Amniotic epithelial cell (primary cell): Measurements from ENCODE around the gene NRXN3.

Experiments
- DNase-seq: peaks from one replicate; pipeline ENCODE4 v3.0.0-alpha.2; 2010; ENCODE audit warnings: low read depth

Gene NRXN3

DNA sequence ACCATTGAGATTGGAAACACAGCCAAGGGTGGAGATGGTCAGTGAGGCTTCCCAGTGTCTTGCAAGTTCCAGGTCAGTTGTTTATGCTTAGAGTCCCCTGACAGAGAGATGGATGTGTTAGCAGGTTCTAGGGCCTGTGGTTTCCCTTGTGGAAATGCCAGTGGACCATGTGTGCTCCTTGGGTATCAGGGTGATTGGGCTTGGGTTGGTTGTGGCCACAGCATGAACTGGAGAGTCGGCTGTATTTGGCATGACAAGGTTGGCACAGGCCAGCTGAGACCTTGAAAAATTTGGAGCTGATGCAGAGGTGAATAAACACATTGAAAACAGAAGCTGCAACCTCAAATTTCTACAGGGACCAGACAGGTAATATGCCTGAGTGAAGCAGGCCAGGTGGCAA is 1373.2 kb downstream of the NRXN3 start:
- DNase-seq: no peak

DNA sequence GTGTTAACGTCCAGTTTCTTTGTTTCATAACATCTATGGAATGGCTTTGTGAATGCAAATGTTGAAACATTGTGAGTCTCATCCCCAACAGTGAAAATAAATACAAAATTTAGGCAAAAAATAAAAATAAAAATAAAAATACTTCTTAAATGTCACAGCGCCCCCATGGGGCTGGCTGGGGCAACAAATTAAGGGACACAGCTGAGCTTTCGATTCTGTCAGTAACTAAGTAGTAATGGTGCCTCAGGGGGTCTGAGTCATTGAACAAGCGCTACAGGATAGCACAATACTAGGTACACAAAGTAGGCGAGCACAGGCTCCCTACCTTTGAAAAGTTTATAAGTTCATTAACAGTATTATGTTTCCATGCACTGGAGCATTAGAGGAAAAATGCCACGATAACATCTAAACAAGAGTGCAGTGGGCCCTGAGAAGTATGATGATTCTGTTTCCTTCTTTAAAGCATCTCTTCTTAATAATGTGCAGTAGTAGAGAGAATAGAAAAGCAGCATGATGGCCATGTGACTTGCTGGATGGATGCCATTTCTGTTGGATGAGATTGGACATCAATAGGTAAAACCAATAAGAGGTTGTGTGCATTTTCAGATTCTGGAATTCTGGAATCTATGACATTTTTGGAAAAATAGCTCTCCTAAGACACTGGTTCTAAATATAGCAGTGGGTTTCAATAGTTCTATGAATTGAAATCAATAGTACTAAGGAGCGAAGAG is 1374.0 kb downstream of the NRXN3 start:
- DNase-seq: peak; percentile 33

DNA sequence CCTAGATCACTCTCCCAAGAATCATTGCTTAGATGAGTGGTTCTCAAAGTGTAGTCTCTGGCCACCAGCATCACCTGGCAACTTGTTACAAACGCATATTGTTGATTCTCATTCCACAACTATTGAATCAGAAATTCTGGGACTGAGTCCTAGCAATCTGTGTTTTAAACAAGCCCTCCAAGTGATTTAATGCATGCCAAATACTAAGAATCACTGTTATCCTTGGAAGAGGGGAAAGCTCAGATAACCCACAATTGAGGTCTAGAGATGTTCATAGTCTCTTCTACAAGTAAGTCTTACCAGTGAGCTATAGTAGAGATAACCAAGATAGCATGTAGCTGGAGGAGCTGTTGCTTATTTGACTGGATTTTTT is 1374.5 kb downstream of the NRXN3 start:
- DNase-seq: peak; percentile 67

DNA sequence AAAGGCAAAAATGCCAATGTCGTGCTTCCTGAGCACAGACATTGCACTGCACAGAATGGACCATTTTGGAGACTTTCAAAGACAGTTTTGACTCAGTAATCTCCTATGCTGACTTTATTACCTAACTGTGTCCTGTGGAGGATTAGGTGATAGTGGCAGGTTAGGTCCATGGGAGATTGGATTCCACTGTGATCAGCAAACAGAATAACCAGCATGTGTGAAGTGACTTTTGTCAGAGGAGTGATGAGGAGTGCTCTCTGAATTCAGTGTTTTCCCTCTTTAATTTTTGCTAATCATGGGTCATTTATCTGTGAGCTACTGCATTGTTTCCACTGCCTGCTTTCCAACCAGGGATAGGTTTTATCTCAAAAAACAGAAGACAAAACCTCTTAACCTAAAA is 1378.7 kb downstream of the NRXN3 start:
- DNase-seq: no peak

DNA sequence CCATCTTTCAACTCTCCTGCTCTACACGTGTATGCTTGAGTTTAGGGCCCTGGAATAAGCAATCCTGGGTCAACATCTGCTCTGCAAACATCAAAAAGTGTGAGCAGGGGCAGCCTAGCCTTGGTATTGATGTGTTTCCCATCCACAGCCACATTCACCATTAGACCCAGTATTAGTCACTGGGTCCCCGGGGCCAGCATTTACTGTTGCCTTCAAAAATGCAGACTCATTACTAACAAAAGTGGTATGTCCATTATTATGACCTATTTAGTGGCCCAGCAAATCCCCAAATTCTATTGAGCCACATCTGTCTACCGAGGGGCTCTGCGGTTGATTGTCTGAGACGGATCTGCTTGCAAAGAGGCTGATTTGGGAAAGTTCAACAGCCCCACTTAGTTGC is 1379.3 kb downstream of the NRXN3 start:
- no peak for DNase-seq

DNA sequence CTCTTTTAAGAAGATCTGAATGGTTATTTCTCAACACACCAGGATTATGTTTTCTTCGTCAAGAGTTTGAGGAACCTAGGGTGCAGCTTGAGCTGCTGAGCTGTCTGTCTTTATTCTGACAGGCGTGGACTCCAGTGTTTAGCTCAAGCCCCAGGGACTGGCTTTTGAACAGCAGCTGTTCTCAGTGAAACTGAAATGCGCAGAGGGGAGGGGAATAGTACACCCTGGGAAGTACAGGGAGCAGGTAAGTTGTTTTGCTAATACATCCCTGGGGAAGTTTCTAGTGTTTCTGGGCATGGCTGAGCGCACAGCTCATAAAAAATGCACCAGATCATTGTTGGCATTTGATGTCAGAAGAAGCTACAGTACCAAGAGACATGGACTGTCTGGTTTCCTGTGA is 1381.3 kb downstream of the NRXN3 start:
- DNase-seq: no peak

DNA sequence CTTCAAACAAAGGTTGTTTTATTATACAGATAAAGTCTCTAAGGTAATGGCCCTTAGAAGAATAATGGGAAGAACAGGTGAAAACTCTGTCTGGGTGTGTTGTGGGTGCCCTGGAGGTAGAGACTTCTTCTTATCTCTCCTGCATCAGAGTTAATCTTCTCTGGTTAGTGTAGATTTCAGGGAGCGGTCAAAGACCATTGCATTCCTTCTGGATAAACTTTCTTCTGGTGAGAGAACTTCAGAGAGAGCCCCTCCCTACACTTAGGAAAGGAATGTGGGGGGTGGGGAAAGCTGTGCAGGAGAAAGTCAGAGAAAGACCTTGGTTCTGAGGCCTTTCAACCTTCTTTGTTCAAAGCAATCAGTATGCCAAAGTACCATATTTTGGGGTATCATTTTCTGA is 1382.6 kb downstream of the NRXN3 start:
- peak; percentile 51 for DNase-seq

DNA sequence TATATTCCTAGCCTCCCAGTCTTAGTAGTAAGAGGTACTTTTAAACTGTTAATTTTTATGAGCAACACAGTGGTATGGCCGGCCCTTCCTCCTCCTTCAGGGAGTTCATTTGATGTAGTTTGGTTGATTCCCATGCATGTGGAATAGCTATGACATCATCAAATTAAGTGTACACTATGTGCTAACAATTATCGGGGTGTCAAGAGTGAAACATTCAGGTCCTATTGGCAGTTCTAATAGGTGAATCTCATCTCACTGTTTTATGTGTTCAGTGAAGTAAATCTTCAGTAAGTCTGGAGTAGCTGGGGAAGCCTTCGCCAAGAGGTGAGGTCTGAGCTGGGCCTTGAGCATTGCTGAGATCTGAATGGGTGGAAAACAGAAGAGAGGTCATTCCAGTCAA is 1384.6 kb downstream of the NRXN3 start:
- DNase-seq: no peak

DNA sequence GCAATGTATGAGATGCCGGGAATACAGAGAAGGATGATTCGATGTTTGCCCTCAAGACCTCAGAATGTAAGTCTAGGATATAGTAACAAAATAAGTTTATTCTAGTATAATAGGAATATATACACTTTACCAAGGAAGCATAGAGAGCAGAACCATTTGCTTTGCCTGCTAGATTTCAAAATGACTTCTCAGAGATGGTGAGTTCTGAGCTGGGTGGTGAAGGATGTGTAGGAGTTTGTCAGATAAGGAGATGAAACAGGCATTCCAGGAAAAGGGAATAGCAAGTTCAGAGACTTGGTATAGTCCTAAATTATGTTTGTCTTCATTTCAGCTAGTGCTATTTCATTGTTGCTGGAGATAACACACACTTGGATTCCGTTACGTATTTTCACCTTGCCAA is 1385.3 kb downstream of the NRXN3 start:
- DNase-seq: no peak

DNA sequence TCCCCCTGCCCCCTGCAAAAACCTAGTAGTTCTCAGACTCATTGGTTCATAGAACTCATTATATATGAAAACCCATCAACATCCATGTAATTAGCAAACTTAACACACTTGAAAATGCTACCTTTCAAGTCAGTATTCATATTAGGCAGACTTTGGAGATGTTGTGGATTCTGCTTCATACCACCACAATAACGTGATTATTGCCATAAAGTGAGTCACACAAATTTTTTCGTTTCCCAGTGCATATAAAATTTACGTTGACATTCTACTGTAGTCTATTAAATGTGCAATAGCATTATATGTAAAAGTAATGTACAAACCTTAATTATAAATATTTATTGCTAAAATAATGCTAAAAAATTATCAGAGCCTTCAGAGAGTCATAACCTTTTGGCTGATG is 1387.1 kb downstream of the NRXN3 start:
- no peak for DNase-seq

DNA sequence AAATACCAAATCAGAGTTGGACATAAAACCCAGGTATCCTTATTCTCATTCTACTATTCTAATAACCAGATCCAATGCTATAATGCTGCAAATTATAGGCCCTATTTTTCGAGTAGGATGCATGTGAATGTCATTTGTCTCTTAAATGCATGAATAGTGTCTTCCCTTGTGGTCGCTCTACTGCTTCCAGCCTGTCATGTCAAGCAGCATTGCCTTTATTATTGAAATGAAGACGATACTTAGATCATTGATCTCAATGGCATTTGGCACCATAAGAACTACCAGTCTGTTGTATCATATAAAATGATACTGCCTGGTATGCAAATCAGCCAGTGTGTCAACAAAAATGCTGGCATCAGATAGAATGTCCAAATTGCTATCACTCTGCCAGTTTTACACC is 1392.0 kb downstream of the NRXN3 start:
- DNase-seq: no peak

DNA sequence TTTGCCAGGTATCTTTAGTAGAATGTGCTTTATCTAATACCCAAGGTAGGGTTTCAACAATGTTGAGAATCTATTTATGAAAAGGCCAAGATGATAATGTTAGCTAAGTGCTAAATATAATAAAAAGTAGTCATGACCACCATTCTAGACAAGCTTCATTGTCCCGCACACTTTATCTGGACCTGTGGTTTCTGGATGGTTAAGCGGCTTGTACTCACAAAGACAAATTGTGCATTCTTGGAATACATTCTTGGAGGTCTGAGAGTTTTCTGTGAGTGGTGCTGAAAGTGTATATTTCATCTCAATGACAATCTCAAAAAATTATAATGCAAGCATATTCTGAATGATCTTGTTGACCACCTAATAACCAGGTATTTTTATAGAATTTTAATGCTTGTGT is 1394.2 kb downstream of the NRXN3 start:
- DNase-seq: peak; percentile 88

DNA sequence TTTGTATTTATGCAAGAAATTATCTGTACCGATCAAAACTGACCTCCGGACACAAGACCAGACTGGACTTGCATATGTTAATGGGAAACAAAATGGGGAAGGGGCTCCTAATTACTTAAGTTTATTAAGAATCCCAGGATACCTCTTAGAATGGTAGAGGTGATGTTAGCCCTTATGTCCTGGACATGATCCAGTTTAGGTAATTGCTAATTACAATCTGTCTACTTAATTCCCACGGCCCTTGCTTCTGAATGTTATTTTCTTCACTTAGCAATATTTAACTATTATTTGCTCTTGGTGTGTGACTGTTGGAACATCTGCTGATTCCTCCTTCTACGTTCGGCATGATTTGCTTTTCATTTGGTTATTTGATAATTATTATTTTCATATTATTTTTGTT is 1397.1 kb downstream of the NRXN3 start:
- DNase-seq: no peak

DNA sequence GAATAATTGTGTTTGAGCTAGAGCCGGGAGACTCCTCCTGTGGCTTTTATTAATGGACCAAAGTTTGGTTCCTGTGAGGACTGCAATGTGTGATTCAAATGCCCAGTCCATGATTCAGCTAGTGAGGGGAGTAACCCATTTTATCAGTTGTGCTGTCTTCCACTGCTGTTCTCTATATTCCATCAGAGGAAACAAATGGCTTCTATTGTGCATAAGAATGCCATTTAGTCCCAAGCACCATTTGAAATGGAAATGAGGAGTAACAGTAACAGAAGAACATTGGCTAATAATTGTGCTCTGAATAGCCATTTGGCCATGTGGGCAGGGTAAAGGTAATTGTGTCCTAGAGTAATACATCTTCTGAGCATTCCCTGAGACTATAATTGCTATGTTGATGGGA is 1398.4 kb downstream of the NRXN3 start:
- DNase-seq: peak; percentile 87

DNA sequence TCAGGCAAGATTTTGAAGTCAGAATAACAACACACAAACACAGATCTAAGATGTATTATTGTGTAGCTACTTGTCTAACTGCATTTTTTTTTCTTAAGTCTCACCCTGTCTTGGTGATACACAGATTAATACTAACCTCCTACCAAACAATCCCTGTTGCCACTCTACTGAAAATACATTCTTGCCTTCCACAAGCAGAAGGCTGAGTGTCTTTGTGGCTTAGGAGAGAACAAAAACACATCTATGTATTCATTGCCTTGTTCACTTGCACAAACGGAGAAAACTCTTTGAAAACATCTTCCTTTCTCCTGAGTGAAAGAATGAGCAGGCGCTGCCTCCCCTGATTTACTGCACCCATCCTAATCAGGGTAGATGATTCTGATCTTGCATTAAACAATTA is 1398.9 kb downstream of the NRXN3 start:
- no peak for DNase-seq

DNA sequence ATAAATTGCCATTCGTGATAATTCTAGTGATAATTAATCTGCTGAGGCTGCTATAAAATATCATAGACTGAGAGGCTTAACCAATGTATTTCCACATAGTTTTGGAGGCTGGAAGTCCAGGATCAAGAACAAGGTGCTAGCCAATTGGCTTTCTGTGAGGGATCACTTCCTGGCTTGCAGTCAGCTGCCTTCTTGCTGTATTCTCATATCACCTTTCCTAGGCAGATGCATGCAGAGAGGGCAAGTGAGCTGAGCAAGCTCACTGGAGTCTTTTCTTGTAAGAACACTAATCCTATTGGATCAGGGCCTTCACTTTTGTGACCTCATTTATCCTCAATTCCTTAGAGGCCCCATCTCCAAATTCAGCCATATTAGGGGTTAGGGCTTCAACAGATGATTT is 1400.5 kb downstream of the NRXN3 start:
- no peak for DNase-seq

DNA sequence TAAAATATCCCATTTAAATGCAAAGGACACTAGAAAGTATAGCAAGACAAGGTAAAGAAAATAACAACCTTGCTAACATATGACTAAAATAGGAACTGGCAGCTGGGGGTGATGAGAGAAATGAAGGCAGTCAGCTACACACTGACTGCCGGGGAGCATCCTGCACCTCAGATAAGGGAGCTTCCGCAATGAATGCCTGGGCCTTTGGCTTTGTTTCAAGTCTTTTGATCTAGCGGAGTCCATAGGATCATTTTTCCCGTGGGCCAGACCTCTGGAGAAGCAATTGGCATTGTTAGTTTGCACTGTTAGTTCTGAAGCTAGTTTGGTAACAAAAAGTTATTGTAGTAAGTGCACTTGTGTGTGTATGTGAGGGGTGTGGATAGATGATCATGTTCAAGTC is 1401.2 kb downstream of the NRXN3 start:
- DNase-seq: peak; percentile 44

DNA sequence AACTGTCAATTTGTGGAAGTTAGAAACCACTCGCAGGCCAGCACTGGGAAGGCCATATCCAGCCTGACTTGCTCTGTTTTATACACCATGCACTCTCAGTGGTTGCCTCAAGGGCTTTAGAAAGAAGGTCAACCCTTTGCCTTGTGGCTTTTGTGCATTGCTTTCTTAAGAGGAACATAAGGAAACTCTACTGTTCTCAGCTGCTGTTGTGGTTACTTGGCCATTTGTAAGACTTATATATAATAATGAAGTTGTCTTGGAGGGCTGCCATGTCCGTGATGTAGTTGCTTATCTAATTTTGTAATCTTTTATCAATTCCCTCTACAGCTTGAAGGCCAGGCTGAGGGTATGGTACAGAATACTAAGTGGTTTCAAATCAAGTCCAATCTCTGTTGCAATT is 1403.3 kb downstream of the NRXN3 start:
- DNase-seq: peak; percentile 97

DNA sequence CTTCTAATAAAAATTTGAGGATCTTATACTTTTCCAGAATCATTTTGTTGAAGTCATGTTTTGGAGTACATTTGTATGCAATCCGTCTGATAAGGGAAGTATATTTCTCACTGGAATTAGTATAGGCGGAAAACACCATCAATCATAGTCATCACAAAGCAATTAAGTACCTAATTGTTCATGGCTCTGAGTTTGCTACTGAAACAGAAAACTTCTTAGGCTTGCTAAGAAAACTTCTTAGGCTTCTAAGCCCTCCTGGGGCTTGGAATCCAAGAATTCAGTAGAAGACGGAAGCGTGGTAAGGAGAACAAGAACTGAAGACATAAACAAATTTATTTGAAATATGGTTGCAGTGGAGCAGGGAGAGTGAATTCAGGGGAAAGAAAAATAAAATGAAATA is 1404.9 kb downstream of the NRXN3 start:
- peak; percentile 67 for DNase-seq

DNA sequence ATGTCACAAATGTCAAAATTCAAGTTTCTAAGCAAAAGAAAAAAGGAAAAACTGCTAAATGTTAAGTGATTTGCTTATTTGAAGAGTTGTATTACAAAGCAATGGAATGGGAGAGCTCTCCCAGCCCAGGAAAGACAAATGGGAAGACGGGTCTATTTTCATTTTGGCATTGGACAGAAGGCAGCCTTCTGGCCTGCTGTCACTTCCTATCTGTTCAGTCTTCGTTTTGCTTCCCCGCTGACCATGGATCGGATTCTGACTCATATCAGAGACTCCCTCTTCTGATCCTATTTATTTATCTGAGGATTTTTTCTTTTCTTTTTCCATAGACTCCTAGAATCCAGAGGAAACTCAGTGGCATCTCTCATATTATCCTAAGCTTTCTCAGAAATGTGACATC is 1406.3 kb downstream of the NRXN3 start:
- DNase-seq: no peak

DNA sequence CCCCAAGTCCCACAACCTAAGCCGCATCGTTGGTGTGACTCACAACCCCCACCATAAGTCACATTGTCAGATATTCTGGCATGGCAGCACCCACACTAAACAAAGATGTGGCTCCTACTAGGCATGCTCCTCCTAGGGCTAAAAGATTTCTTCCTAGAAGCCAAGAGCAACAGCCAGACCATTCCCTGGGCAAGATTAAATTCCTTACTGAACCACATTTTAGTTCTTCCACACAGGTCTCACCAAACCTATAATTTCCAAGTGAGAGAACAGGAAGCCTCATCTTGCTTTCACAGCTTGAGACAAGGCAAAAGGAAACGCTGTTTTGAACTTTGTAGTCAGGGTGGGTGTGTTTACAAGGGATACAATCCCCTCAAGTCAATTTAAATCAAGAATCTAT is 1408.3 kb downstream of the NRXN3 start:
- no peak for DNase-seq

DNA sequence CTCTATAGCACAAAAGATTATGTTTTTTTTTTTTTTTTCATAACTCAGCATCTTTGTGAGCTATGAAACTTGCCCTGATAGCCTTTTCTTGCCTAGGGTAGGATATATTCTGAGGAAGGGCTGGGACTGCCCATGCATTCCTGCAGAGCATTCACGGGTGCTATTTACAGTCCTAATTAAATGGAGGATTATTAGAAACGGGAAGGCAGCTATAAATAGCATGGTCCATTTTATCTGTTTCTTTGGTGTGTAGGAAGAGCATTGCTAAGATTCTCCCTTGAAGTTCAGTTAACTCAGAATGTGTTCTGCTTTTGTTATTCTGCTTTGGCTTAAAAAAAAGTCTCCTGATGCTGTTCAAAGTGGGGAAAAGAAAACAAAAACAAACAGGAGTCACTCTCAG is 1410.2 kb downstream of the NRXN3 start:
- no peak for DNase-seq

DNA sequence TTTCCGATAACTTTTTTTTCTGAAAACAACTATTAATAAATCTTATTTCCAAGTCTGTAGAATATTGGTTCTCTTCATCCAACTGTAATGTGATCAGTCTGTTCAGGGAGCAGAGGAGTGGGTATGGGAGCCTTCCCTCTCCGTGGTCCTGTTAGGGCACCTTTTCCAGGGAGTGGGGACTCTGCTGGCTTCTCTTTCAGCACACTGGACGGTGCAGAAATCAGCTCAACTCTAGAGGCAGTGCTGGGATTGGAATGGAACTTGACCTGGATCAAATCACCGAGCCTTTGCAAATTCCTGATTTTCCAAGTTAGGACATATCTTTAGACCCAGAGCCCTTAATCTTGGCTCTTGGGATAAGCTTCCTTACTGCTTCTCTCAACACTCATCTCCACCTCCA is 1410.7 kb downstream of the NRXN3 start:
- no peak for DNase-seq

DNA sequence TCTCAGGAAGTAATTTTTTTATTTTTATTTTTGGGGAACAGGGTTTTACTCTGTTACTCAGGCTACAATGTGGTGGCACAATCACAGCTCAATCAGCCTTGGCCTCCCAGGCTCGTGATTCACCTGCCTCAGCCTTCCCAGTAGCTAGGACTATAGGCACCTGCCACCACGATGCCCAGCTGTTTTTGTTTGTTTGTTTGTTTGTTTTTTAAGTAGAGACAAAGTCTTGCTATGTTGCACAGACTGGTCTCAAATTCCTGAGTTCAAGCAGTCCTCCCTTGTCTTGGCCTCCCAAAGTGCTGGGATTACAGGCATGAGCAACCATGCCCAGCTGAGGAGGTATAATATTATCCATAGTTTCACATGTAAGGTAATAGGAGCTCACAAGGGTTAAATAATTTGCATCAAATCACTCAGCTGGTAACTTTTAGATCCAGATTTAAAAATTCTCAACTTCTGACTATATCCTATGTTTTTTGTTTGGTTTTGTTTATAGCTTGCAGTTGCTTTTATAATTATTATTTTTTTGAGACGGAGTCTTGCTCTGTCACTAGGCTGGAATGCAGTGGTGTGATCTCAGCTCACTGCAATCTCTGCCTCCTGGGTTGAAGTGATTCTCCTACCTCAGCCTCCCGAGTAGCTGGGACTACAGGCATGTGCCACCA is 1411.9 kb downstream of the NRXN3 start:
- no peak for DNase-seq
